ENCODE measurements around the gene ITPR3. TPM values are rescaled to one million over a fixed set of nuclear protein-coding genes. Genes with fewer than 3 reads are reported as not detected.

ITPR3 gene
- total and polyA plus RNA-seq, 8 donors = 14.1 to 149 (median 65.6) TPM

- Histone ChIP-seq H3K27me3 (no peaks in the 10 kb centered on the region), H3K4me3 (no peak overlapping the region), H3K9me3 (no peaks in the 10 kb centered on the region), H3K4me1 (peaks cover 44 to 63% (median 51%) of the 10 kb centered on the region in 4 donors), H3K27ac (peak overlapping the region in 4 of 5 donors; percentile 25 to 87 (median 63)), H3K36me3 (no peaks in the 10 kb centered on the region)
- intact Hi-C loops (cut with DNase I; ENCODE audit: low total_unique reads) = no loop called here
- TF ChIP-seq CTCF (IDR thresholded peaks at IDR 0.05) (no peak), EP300 (IDR thresholded peaks at IDR 0.05) (no peak), POLR2AphosphoS5 (IDR thresholded peaks at IDR 0.05) (no peak), POLR2A (IDR thresholded peaks at IDR 0.05) (no peak)
- peak; percentile 61 to 66 for DNase-seq
- WGBS, 5 donors = 46 to 70% (median 59%) methylated on average over 7 of the region's 7 CpGs
Measured at GRCh38 chr6:33716379-33716778, 95.3 kb downstream of the ITPR3 start.

- Histone ChIP-seq H3K27me3 (no peaks in the 10 kb centered on the region), H3K36me3 (no peaks in the 10 kb centered on the region), H3K27ac (peak overlapping the region in 4 of 5 donors; percentile 75 to 87 (median 81)), H3K4me3 (no peak overlapping the region), H3K9me3 (no peaks in the 10 kb centered on the region), H3K4me1 (peaks cover 45 to 66% (median 50%) of the 10 kb centered on the region in 4 donors)
- TF ChIP-seq POLR2A (IDR thresholded peaks at IDR 0.05) = no peak
- TF ChIP-seq CTCF (IDR thresholded peaks at IDR 0.05) = no peak
- TF ChIP-seq POLR2AphosphoS5 (IDR thresholded peaks at IDR 0.05) = no peak
- TF ChIP-seq EP300 (IDR thresholded peaks at IDR 0.05) = no peak
- WGBS, 5 donors = 70 to 75% (median 74%) methylated on average over 8 of the region's 8 CpGs
- intact Hi-C loops (cut with DNase I; ENCODE audit: low total_unique reads) = no loop called here
- no peak for DNase-seq
Measured at GRCh38 chr6:33716890-33717632, 95.9 kb downstream of the ITPR3 start.

- H3K9me3 ChIP-seq = no peaks in the 10 kb centered on the region
- intact Hi-C loops (cut with DNase I; ENCODE audit: low total_unique reads) = no loop called here
- DNase-seq = peak; percentile 66 to 69
- WGBS, 5 donors = 21 to 36% (median 26%) methylated on average over 6 of the region's 6 CpGs
- peaks cover 49 to 74% (median 56%) of the 10 kb centered on the region in 4 donors for H3K4me1 ChIP-seq
- no peak overlapping the region for H3K4me3 ChIP-seq
- no peaks in the 10 kb centered on the region for H3K27me3 ChIP-seq
- TF ChIP-seq CTCF (IDR thresholded peaks at IDR 0.05) (no peak), EP300 (IDR thresholded peaks at IDR 0.05) (no peak), POLR2AphosphoS5 (IDR thresholded peaks at IDR 0.05) (no peak), POLR2A (IDR thresholded peaks at IDR 0.05) (no peak)
- no peaks in the 10 kb centered on the region for H3K36me3 ChIP-seq
- peak overlapping the region; percentile 31 to 87 (median 76) for H3K27ac ChIP-seq
Measured at GRCh38 chr6:33717934-33718455, 96.9 kb downstream of the ITPR3 start.

GRCh38 chr6:33718713-33719112 lies 97.6 kb downstream of the ITPR3 start:
- H3K9me3 ChIP-seq = no peaks in the 10 kb centered on the region
- DNase-seq = no peak
- TF ChIP-seq POLR2AphosphoS5 (IDR thresholded peaks at IDR 0.05) = no peak
- no peak for TF ChIP-seq EP300 (IDR thresholded peaks at IDR 0.05)
- no peak for TF ChIP-seq CTCF (IDR thresholded peaks at IDR 0.05)
- no peak for TF ChIP-seq POLR2A (IDR thresholded peaks at IDR 0.05)
- intact Hi-C loops (cut with DNase I; ENCODE audit: low total_unique reads) = no loop called here
- 87 to 98% (median 96%) methylated on average over 2 of the region's 2 CpGs for WGBS, 5 donors
- no peaks in the 10 kb centered on the region for H3K36me3 ChIP-seq
- H3K27ac ChIP-seq = peak overlapping the region; percentile 23 to 87 (median 76)
- H3K4me3 ChIP-seq = no peak overlapping the region
- H3K4me1 ChIP-seq = peaks cover 54 to 81% (median 59%) of the 10 kb centered on the region in 4 donors
- H3K27me3 ChIP-seq = no peaks in the 10 kb centered on the region
